Testis (tissue), 2 donors: ENCODE data around the gene MLANA.

ENCODE experiments used
- CTCF ChIP-seq, 3 experiments: fragments of 450-650 bp in 2 of 3; fragments of 200-600 bp in 1 of 3; sonication (generic) in 1 of 3; IDR thresholded peaks; one replicate each; pipeline ENCODE4 v1.5.1; 2016 to 2019; ENCODE audit warnings: antibody characterized with exemption in 3 of 3, mild to moderate bottlenecking in 2 of 3, moderate library complexity in 1 of 3
- POLR2A ChIP-seq: fragments of 450-650 bp; IDR thresholded peaks from one replicate; pipeline ENCODE4 v1.6.1; 2017; ENCODE audit warnings: antibody characterized with exemption, mild to moderate bottlenecking, moderate library complexity

DNA sequence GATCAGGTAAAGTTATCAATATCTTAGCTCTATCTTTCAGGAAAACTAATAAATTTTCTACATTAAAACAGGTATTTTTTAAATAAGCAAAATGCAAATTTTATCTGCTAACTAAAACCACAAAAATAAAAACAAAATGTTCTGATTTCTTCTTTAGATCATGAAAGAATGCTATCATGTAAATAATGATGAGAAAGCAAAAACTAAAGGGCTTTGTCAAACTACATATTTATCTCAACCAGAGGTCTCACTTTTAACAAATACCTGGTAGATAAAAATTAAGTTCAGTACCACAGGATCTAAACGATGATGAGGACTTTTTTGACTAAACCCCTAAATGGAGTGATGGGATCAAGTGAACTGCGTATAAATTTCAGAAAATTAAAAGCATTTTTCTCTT lies 50.5 kb downstream of the MLANA start:
- TF ChIP-seq CTCF (IDR thresholded peaks at IDR 0.05): no peak
- no peak for TF ChIP-seq POLR2A
